Stimulated activated CD8-positive, alpha-beta memory T cell treated with anti-CD3 and anti-CD28 coated beads, Interleukin-15, amount 100 ng/mL, for 4 hours (primary cell): ENCODE measurements around the gene DNAJC4.
A peak's percentile ranks its signal among the peaks of the same experiment; 100 is the strongest.

Experiments used
- DNase-seq, 2 donors: peaks; one replicate each; pipeline ENCODE4 v3.0.0-alpha.2; 2020; ENCODE audit warnings: low read depth in 2 of 2

DNAJC4 gene

DNA sequence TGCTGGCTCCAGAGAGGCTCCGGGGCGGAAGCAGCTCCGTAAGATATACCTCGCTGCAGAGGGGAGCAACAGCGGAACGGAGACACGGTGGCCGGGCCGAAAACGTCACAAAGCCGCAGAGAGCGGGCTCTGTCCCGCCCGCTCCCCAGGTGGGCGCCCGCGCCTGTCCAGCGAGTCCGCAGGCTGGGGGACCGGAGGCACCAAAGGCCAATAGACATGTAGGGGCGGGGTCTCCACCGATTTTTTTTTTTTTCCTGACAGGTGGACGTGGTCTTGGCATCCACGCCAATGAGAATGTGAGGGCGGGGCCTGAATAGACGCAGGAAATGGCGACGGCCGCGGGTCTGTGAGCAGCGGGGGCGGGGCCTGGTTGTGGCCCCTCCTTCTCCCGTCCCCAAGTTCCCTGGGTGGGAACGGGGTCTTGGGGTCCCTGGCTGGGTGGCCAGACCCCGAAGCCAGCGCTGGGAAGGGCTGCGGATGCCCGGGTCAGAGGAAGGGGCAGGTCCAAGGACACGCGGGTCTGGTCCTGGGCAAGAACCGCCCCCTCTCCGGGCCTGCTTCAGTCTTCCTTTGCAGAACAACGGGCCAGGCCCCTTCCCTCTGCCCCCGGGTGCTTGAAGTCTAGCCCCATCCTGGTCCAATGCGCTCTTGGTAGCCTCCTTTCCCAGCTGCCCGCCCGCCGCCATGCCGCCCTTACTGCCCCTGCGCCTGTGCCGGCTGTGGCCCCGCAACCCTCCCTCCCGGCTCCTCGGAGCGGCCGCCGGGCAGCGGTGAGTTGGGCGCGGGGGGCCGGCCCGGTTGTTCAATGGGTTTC, at the start of gene DNAJC4:
Gene DNAJC4, plus strand, starts transcription at position 378 of the 814 bp plus-strand sequence. Its CDS starts 307 bp downstream, at position 685.
- peak; percentile 67 to 77 for DNase-seq

GRCh38 chr11:64180891-64181290, 49.5 kb upstream of the DNAJC4 start:
- no peak for DNase-seq

DNA sequence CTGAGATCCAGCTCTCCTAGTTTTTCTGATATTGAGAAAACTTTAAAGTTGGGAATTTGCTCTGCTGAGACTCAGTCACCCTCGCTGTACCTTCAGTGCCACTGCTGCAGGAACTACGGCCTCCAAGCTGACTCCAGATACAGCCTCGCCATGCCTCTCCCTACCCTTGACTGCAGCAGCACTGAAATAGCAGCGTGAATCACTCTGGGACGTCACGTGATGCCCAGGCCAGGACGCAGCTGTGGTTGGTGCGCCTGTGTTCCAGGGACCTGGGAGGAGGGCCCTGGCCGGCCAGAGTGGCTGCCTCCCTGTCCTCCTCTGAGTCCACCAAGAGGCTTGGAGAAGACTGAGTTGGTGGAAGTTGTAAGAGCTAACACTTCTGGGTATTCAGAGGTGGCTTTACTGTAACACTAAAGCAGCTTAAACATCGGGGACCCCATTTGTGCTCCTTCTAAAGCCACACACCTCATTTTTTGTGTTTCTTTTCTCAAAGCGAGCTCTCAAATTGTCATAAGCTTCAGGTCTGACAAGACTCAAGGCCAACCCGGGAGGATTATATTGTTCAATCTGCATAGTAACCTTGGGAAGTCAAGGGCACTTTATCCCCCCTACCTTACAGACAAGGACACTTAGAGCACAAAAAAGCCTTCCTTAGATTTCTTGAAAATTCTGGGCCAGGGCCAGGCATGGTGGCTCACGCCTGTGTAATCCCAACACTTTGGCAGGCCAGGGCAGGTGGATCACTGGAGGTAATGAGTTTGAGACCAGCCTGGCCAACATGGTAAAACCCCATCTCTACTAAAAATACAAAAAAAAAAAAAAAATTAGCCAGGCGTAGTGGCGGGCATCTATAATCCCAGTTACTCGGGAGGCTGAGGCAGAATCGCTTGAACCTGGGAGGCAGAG, 48.6 kb upstream of the DNAJC4 start:
- DNase-seq, result no peak

DNA sequence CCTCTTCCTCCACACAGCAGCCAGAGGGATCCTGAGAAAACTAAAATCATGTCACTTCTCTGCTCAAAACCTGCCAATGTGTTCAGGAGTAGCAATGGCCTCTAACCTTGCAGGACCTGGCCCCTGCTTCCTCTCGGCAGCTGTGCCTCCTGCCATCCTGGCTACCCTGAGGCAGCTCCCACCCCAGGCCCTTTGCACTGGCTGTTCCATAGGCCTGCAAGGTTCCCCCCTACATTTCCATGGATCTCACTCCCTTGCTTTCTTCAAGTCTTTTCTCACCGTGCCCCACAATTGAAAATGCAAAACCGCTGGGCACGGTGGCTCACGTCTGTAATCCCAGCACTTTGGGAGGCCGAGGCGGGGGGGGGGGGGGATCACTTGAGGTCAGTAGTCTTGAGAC, 46.5 kb upstream of the DNAJC4 start:
- DNase-seq, result no peak

GRCh38 chr11:64185175-64185692, 45.1 kb upstream of the DNAJC4 start:
- no peak for DNase-seq

DNA sequence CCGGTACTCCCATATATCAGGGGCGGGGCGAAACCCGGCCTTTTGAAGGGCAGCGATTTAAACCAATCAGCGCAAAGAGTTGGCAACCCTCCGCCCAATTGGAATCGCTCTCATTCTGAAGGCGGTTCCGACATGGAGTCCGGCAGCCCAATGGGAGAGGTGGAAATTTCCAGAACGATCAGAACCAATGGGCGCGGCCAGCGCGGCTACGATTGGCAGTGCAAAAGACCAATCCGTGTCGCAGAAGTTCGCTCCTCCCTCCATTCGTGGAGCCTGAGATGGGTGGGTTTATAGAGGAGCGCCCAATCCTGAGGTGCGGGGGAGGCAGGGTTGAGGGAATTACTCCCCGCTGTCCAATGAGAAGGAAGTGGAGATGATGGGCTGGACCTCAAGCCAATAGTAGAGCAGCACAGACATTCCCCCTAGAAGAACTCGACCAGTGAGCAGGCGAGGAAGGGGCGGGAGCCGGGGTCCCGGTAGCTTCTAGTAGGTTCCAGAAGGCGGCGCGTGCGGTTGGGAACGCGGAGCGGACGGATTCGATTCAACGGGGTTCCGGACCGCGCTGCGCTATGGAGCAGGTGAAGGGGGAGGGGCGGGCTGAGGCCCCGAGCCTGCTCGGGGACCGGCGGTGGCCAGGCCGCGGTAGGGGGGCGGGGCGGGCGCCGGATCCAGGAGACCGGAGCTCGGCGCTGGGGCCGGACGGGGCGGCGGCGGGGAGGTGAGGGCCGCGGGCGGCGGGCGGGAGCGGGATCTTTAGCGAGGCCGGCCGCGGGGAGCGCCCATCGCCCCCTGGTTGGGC, 44.5 kb upstream of the DNAJC4 start, which contains the start of gene STIP1:
Gene STIP1, plus strand, starts transcription at position 479 of the 799 bp plus-strand sequence. Its CDS starts 91 bp downstream, at position 570.
- peak; percentile 97 to 99 for DNase-seq

- no peak for DNase-seq
These were observed 43.7 kb upstream of the DNAJC4 start for GRCh38 chr11:64186492-64187165.

GRCh38 chr11:64192434-64192833, 37.9 kb upstream of the DNAJC4 start:
- DNase-seq, result no peak

- DNase-seq, result no peak
These were observed 33.7 kb upstream of the DNAJC4 start for GRCh38 chr11:64196626-64197025.

DNA sequence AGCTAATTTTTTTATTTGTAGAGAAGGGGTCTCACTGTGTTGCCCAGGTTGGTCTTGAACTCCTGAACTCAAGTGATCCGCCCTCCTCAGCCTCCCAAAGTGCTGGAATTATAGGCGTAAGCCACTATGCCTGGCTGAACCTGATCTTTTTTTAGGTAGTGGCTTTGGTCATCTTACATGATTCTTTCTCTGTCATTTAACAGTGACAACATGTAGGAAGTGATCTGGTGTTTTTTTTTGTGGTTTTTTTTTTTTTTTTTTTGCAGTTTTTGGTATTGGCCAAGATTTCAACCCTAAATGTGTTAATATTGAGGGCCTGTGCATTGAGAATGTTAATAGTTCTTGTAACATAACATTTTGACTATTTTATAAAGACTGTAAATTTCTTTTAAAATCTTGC, 31.8 kb upstream of the DNAJC4 start:
- DNase-seq, result no peak

DNA sequence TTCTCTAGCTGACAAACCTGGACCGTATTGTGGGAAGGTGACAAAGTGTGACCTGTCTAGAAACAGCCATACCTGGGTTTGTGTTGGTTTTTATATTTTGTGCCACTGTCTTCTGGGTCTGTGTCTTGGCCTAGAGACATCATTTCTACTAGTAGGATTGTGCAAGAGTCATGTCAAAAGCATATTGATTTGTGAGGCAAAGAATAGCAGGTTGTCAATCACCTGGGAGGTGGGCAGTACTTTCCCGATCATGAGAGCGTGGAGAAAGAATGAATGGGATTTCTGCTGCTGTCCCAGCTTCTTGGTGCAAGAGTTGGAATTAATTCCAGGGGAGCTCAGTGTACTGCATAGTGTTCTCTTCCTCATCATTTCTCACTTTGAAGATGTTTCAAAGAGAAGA, 28.8 kb upstream of the DNAJC4 start:
- no peak for DNase-seq

DNA sequence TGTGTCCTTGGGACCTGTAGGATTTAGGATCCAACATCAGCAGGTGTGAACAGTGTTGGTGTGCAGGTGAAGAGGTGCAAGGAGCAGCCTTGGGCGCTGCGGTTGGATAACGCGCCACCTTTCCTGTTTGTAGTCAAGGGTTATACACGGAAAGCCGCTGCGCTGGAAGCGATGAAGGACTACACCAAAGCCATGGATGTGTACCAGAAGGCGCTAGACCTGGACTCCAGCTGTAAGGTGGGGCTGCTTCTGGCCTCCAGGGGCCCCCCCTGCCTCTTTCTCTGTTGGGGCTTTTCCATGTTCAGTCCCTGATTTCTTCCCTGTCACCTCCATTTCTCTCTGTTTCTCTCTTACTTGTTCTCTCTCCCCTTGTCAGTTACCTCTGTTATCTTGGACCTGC, 27.4 kb upstream of the DNAJC4 start:
- DNase-seq, result no peak

DNA sequence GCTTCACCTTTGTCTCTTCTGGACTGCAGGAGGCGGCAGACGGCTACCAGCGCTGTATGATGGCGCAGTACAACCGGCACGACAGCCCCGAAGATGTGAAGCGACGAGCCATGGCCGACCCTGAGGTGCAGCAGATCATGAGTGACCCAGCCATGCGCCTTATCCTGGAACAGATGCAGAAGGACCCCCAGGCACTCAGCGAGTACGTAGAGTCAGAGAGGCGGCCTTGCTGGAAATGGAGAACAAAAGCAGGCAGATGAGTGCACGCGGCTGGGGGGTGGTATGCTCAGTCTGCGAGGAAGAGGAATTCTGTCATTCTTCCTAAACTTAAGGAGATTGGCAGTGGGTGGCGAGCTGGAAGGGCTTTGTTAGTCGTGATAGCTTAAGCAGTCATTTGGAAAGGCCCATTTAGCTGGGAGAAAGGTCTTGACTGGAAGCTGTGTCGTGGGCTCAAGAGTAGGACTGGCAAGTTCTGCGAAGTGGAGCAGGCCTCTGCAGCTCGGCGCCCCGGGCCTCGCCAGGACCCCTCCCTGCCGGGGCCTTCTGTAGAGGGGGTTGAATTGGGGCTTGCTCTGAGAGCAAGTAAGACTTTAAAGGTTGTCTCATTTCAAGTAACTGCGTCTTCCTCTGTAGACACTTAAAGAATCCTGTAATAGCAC, 26.8 kb upstream of the DNAJC4 start:
- DNase-seq, result no peak

GRCh38 chr11:64204080-64204440, 26.3 kb upstream of the DNAJC4 start:
- DNase-seq, result no peak

DNA sequence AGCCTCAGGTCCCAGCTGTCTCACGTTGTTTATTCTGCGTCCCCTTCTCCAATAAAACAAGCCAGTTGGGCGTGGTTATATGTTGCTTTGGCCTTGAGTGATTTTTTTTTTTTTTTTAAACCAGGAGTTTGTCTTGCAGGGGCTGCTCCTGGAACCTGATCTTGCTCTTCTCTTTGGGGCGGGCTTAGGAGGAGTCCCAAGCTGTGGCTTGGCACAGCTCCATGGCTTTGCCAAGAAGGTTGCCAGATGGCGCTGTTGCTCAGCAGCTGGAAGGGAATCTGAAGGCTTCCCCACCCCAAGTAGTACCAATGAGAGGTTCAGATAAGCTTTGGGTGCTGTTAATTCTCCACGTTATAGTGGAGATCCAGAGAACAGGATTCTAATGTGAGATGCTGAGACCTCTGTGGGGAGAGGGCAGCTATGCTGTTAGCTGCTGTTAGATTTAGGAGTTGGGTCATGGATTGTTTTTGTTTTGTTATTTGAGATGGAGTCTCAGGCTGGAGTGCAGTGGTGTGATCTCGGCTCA, 25.8 kb upstream of the DNAJC4 start:
- DNase-seq, result peak in 1 of 2 donors; percentile 62

DNA sequence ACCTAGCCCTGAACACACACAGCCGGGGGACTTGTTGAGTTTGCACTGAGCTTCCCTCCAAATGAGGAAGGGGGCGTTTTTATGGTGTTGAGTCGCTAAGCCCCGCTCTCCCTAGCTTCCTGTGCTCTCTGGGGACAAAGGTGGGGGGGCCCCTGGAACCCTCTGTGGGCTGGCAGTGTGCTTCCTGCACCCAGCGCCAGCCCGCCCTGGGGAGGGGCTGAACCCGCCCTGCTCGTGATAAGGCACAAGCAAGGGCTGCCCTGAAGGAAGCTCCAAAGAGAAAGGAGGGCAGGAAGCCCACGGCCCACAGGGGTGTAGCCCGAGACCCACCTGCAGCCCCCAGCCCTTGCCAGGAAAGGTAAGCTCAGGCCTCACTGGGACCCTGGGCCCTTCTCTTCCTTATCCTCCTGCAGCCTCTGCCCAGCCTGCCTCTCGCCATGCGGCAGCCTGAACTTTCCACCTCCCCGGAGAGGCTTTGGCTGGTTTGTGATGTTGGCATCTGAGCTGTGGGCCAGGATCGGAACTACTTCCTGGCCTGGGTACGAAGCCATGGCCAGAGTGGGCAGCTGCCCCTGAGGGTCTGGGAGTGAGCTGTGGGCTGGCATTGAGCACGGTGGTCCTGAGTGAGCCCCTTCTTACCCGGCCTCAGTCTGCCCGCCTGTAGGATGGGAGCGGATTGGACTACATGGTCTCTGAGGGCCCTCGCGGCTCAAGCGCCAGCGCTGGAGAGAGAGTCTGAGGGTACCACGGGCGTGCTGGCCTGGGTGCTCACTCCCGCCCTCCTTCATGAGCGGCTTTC, 23.7 kb upstream of the DNAJC4 start, which contains the start of gene FERMT3:
Gene FERMT3, plus strand, starts transcription at position 265 of the 799 bp plus-strand sequence. CDS start 644 bp downstream, outside the sequence.
- peak in 1 of 2 donors; percentile 51 for DNase-seq

- DNase-seq, result peak; percentile 72 to 82
These were observed 22.9 kb upstream of the DNAJC4 start for GRCh38 chr11:64207256-64208085.

- no peak for DNase-seq
These were observed 22.1 kb upstream of the DNAJC4 start for GRCh38 chr11:64208086-64208795.
